ENCODE measurements around the gene TNFAIP1.

The TNFAIP1 gene

GRCh38 chr17:28318759-28319597, 16.6 kb upstream of the TNFAIP1 start, which contains the start of gene TMEM97:
TSS of gene TMEM97 (plus strand) at chr17:28319200. CDS start at chr17:28319240, 40 bp downstream.
- no peak for TF ChIP-seq CTCF (IDR thresholded peaks at IDR 0.05; ENCODE audit: borderline replicate concordance, insufficient read depth, low read depth, low read length)
- H3K4me3 ChIP-seq (ENCODE audit: low read depth, low read length): peak within 1 kb of the TSS; percentile 96

- peak overlapping the region; percentile 96 for H3K4me3 ChIP-seq (ENCODE audit: low read depth, low read length)
- no peak for TF ChIP-seq CTCF (IDR thresholded peaks at IDR 0.05; ENCODE audit: borderline replicate concordance, insufficient read depth, low read depth, low read length)
Observed at GRCh38 chr17:28319598-28319935, 16.0 kb upstream of the TNFAIP1 start.

GRCh38 chr17:28320215-28321061, 15.1 kb upstream of the TNFAIP1 start:
- H3K4me3 ChIP-seq (ENCODE audit: low read depth, low read length): peak overlapping the region; percentile 96
- TF ChIP-seq CTCF (IDR thresholded peaks at IDR 0.05; ENCODE audit: borderline replicate concordance, insufficient read depth, low read depth, low read length): no peak

- TF ChIP-seq CTCF (IDR thresholded peaks at IDR 0.05; ENCODE audit: borderline replicate concordance, insufficient read depth, low read depth, low read length): no peak
- no peak overlapping the region for H3K4me3 ChIP-seq (ENCODE audit: low read depth, low read length)
Observed at GRCh38 chr17:28324267-28324745, 11.3 kb upstream of the TNFAIP1 start.

GRCh38 chr17:28324781-28325180, 10.8 kb upstream of the TNFAIP1 start:
- no peak overlapping the region for H3K4me3 ChIP-seq (ENCODE audit: low read depth, low read length)
- no peak for TF ChIP-seq CTCF (IDR thresholded peaks at IDR 0.05; ENCODE audit: borderline replicate concordance, insufficient read depth, low read depth, low read length)

GRCh38 chr17:28325211-28325610, 10.3 kb upstream of the TNFAIP1 start:
- TF ChIP-seq CTCF (IDR thresholded peaks at IDR 0.05; ENCODE audit: borderline replicate concordance, insufficient read depth, low read depth, low read length): no peak
- no peak overlapping the region for H3K4me3 ChIP-seq (ENCODE audit: low read depth, low read length)

Data from GM12875 (cell line).